B cell (primary cell): Measurements from ENCODE around the gene NECAB2. TPM values are rescaled to one million over a fixed set of nuclear protein-coding genes. Genes with fewer than 3 reads are reported as not detected.

Source experiments
- ATAC-seq: fragments of 200-7000 bp; cut with Tn5 transposase; one replicate; pipeline ENCODE4 v1.10.0; 2021; ENCODE audit warnings: low read depth, mild to moderate bottlenecking, moderate number of reproducible peaks, moderate library complexity
- CTCF ChIA-PET: fragments of 350-600 bp; sonication (Branson Sonifier 250); formaldehyde crosslinking; loops from one replicate; lab custom pipeline; 2021; ENCODE audit warnings: antibody characterized with exemption, inconsistent platforms; lab: Charles Lee
- POLR2A ChIA-PET: fragments of 350-600 bp; sonication (Branson Sonifier 250); formaldehyde crosslinking; loops from one replicate; lab custom pipeline; 2021; ENCODE audit warnings: antibody characterized with exemption; lab: Charles Lee
- DNase-seq: peaks from one replicate; pipeline ENCODE4 v3.0.0; 2013
- H2AFZ ChIP-seq: 2 replicates; pipeline ENCODE4 v1.6.1; 2012; ENCODE audit warnings: mild to moderate bottlenecking, low read depth, low read length; ENCODE audit not compliant: insufficient read depth, poor library complexity, severe bottlenecking
- H3K27ac ChIP-seq, 2 donors: 1 replicate in 1 of 2; 2 replicates in 1 of 2; pipeline ENCODE4 v1.5.1; 2012 to 2013; ENCODE audit warnings: low read length in 2 of 2, mild to moderate bottlenecking in 2 of 2, moderate library complexity in 1 of 2
- H3K27me3 ChIP-seq, 4 experiments: fragments of 200-600 bp in 1 of 4; sonication (generic) in 1 of 4; replicated peaks in 1 of 4; 1 replicate in 2 of 4; 2 replicates in 2 of 4; pipeline versions ENCODE4 v1.6.1 to v1.7.0; 2013 to 2016; ENCODE audit warnings: low read length in 3 of 4, mild to moderate bottlenecking in 2 of 4, mixed read lengths in 1 of 4, moderate library complexity in 1 of 4; ENCODE audit not compliant: insufficient read depth in 4 of 4, control insufficient read depth in 3 of 4; ENCODE audit errors: control extremely low read depth in 1 of 4
- H3K36me3 ChIP-seq, 2 experiments: replicated peaks in 1 of 2; 1 replicate in 1 of 2; 2 replicates in 1 of 2; pipeline versions ENCODE4 v1.6.1 to v1.7.1; 2013; ENCODE audit warnings: low read length in 1 of 2; ENCODE audit not compliant: insufficient read depth in 2 of 2, control insufficient read depth in 1 of 2; ENCODE audit errors: control extremely low read depth in 1 of 2, extremely low read depth in 1 of 2
- H3K4me1 ChIP-seq, 2 donors: fragments of 200-600 bp in 1 of 2; sonication (generic) in 1 of 2; 1 replicate in 1 of 2; 2 replicates in 1 of 2; pipeline versions ENCODE4 v1.5.1 to v1.6.1; 2013 to 2017; ENCODE audit warnings: low read length in 2 of 2; ENCODE audit not compliant: control insufficient read depth in 2 of 2, insufficient read depth in 2 of 2
- H3K4me2 ChIP-seq: replicated peaks from 2 replicates; pipeline ENCODE3; 2012; ENCODE audit warnings: mild to moderate bottlenecking, low read depth, low read length; ENCODE audit not compliant: poor library complexity, severe bottlenecking
- H3K4me3 ChIP-seq, 5 experiments: fragments of 200-600 bp in 1 of 5; sonication (generic) in 1 of 5; 1 replicate in 3 of 5; 2 replicates in 2 of 5; pipeline versions ENCODE4 v1.5.1 to v1.7.0; 2011 to 2016; ENCODE audit warnings: low read length in 4 of 5, mild to moderate bottlenecking in 4 of 5, low read depth in 2 of 5, control low read depth in 1 of 5, moderate library complexity in 1 of 5; ENCODE audit not compliant: insufficient read depth in 1 of 5; ENCODE audit errors: control extremely low read depth in 1 of 5, extremely low read depth in 1 of 5
- H3K79me2 ChIP-seq: fragments of 200-600 bp; sonication (generic); one replicate; pipeline ENCODE4 v1.6.0; 2016; ENCODE audit warnings: low read length; ENCODE audit not compliant: control insufficient read depth, insufficient read depth
- H3K9ac ChIP-seq: fragments of 200-600 bp; sonication (generic); 2 replicates; pipeline ENCODE4 v1.6.1; 2017; ENCODE audit warnings: mild to moderate bottlenecking, low read length, moderate library complexity
- H3K9me3 ChIP-seq, 3 donors: one replicate each; pipeline versions ENCODE4 v1.6.1 to v1.7.1; 2013; ENCODE audit warnings: low read length in 2 of 3; ENCODE audit not compliant: control insufficient read depth in 2 of 3, insufficient read depth in 1 of 3; ENCODE audit errors: control extremely low read depth in 1 of 3
- H4K20me1 ChIP-seq: 2 replicates; pipeline ENCODE4 v1.6.0; 2012; ENCODE audit warnings: mild to moderate bottlenecking, low read length; ENCODE audit not compliant: insufficient read depth, control insufficient read depth, poor library complexity, severe bottlenecking
- H3K27ac Mint-ChIP-seq: one replicate; pipeline ENCODE4 v1.8.0; 2021; ENCODE audit warnings: mixed read lengths
- H3K27me3 Mint-ChIP-seq: one replicate; pipeline ENCODE4 v1.8.0; 2021; ENCODE audit warnings: mixed read lengths
- H3K4me1 Mint-ChIP-seq: one replicate; pipeline ENCODE4 v1.8.0; 2021; ENCODE audit warnings: mixed read lengths
- H3K4me3 Mint-ChIP-seq: one replicate; pipeline ENCODE4 v1.8.0; 2021; ENCODE audit warnings: mixed read lengths
- H3K9me3 Mint-ChIP-seq: one replicate; pipeline ENCODE4 v1.8.0; 2022; ENCODE audit warnings: mixed read lengths; ENCODE audit not compliant: insufficient read depth
- EZH2 ChIP-seq: IDR thresholded peaks from 2 replicates; pipeline ENCODE4 v1.6.1; 2012; ENCODE audit warnings: borderline replicate concordance, low read depth, mild to moderate bottlenecking, moderate library complexity, low read length; ENCODE audit not compliant: insufficient read depth, poor library complexity, severe bottlenecking
- WGBS: methylation state at CpG from one replicate; pipeline ENCODE4 v1.1.5; 2013; ENCODE audit warnings: missing lambda C conversion rate; ENCODE audit not compliant: insufficient coverage; 5-methylcytosine and 5-hydroxymethylcytosine counted together
- intact Hi-C: fragments of 100-400 bp; cut with micrococcal nuclease; formaldehyde crosslinking; loops from one replicate; pipeline ENCODE4 v1.10.0; 2022
- polyA minus RNA-seq: library from RNA; depleted of rRNA, polyadenylated mRNA; stranded (reverse); fragments of >200 nt; gene quantifications from 2 replicates; pipeline ENCODE4 v1.2.3, GENCODE V29; 2012
- polyA plus RNA-seq: library from polyadenylated mRNA; depleted of rRNA; stranded (reverse); fragments of >200 nt; gene quantifications from 2 replicates; pipeline ENCODE4 v1.2.3, GENCODE V29; 2012
- total RNA-seq, 2 donors: library from RNA; stranded (reverse); fragments of 120-200 nt in 1 of 2; gene quantifications; 1 replicate in 1 of 2; 2 replicates in 1 of 2; pipeline versions ENCODE4 v1.2.3 to v1.2.4, GENCODE V29; 2013 to 2022
- TF ChIP-seq, protein P1 (sequence below): fragments of 200-600 bp; IDR thresholded peaks from one replicate; pipeline ENCODE4 v1.8.0; 2022; ENCODE audit warnings: antibody characterized with exemption, mild to moderate bottlenecking

Gene NECAB2
- total RNA-seq (not detected in 2 replicates), polyA plus RNA-seq (not detected in 2 replicates), polyA minus RNA-seq (not detected in 2 replicates)
- not detected for total RNA-seq (2013)

DNA sequence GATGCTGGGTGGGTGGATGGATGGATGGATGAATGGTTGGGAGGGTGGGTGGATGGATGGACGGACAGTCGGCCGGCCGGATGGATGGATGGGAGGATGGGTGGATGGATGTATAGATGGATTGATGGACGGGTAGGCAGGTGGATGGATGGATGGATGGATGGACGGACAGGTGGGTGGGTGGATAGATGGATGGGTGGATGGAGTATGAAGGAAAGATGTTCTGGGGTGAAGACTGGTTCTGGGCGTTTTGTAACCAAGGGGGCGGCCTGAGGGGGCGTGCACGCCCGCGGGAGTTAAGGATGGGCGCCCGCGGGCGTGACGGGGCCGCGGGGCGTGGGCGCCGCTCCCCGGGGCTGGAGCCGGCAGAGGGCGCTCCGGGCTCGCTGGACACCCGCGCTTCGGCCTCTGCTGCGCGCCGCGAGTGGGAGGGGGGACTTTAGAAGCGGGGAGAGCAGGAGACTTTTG lies at the start of gene NECAB2:
TSS of gene NECAB2 (plus strand) at position 407 of the 468 bp plus-strand sequence. CDS start 405 bp downstream, outside the sequence.
- peaks cover 10% of the 10 kb centered on the region for H3K27me3 Mint-ChIP-seq
- 20% methylated on average over 27 of the region's 35 CpGs for WGBS
- H3K9me3 Mint-ChIP-seq, result no peaks in the 10 kb centered on the region
- Histone ChIP-seq H3K4me3 (no peak within 1 kb of the TSS), H3K4me2 (peak within 1 kb of the TSS; percentile 60), H4K20me1 (no peaks in the 10 kb centered on the region), H3K27ac (no peak within 1 kb of the TSS), H3K27me3 (peaks cover 0 to 17% (median 5%) of the 10 kb centered on the region in 4 experiments), H3K9ac (no peak within 1 kb of the TSS), H3K4me1 (peaks cover 0 to 4% of the 10 kb centered on the region in 2 donors), H3K9me3 (no peaks in the 10 kb centered on the region), H3K79me2 (no peaks in the 10 kb centered on the region), H2AFZ (no peak within 1 kb of the TSS), H3K36me3 (no peaks in the 10 kb centered on the region)
- ATAC-seq, result no peak
- TF ChIP-seq, protein P1, sequence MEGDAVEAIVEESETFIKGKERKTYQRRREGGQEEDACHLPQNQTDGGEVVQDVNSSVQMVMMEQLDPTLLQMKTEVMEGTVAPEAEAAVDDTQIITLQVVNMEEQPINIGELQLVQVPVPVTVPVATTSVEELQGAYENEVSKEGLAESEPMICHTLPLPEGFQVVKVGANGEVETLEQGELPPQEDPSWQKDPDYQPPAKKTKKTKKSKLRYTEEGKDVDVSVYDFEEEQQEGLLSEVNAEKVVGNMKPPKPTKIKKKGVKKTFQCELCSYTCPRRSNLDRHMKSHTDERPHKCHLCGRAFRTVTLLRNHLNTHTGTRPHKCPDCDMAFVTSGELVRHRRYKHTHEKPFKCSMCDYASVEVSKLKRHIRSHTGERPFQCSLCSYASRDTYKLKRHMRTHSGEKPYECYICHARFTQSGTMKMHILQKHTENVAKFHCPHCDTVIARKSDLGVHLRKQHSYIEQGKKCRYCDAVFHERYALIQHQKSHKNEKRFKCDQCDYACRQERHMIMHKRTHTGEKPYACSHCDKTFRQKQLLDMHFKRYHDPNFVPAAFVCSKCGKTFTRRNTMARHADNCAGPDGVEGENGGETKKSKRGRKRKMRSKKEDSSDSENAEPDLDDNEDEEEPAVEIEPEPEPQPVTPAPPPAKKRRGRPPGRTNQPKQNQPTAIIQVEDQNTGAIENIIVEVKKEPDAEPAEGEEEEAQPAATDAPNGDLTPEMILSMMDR, result no peak
- no peak for TF ChIP-seq EZH2
- DNase-seq, result no peak
- POLR2A ChIA-PET, result no interaction called here
- H3K4me1 Mint-ChIP-seq, result peaks cover 6% of the 10 kb centered on the region
- peak within 1 kb of the TSS; percentile 76 for H3K4me3 Mint-ChIP-seq
- CTCF ChIA-PET, result no interaction called here
- H3K27ac Mint-ChIP-seq, result no peak within 1 kb of the TSS
- intact Hi-C loops, result no loop called here

DNA sequence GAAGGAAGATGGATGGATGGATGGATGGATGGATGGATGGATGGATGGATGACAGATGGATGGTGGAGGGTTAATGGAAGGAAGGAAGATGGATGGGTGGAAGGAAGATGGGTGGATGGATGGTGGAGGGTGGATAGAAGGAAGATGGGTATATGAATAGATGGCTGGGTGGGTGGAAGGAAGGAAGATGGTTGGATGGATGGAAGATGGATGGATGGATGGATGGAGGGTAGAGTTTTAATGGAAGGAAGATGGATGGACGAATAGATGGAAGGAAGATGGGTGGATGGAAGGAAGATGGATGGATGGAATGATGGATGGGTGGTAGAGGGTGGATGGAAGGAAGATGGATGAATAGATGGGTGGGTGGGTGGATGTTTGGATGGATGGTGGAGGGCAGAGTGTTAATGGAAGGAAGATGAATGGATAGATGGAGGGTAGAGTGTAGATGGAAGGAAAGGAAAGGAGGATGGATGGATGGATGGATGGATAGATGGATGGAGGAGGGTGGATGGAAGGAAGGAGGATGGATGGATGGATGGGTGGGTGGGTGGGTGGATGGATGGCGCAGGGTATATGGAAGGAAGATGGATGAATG lies 47.1 kb upstream of the NECAB2 start:
- Histone ChIP-seq H3K4me1 (no peaks in the 10 kb centered on the region), H2AFZ (no peak overlapping the region), H3K9me3 (no peaks in the 10 kb centered on the region), H3K79me2 (no peaks in the 10 kb centered on the region), H4K20me1 (no peaks in the 10 kb centered on the region), H3K9ac (no peak overlapping the region), H3K4me2 (no peak overlapping the region), H3K4me3 (no peak overlapping the region), H3K27me3 (no peaks in the 10 kb centered on the region), H3K36me3 (peaks cover 0 to 37% of the 10 kb centered on the region in 2 experiments), H3K27ac (no peak overlapping the region)
- CTCF ChIA-PET, result no interaction called here
- Mint-ChIP-seq H3K27me3 (no peaks in the 10 kb centered on the region), H3K4me3 (no peak overlapping the region), H3K9me3 (no peaks in the 10 kb centered on the region), H3K27ac (no peak overlapping the region), H3K4me1 (no peaks in the 10 kb centered on the region)
- intact Hi-C loops, result no loop called here
- ATAC-seq, result no peak
- DNase-seq, result no peak
- POLR2A ChIA-PET, result no interaction called here
- 85% methylated on average over 1 of the region's 2 CpGs for WGBS
- TF ChIP-seq EZH2, result no peak
- TF ChIP-seq, protein P1, result no peak
